SKM-1 treated with dmso at 0.1 percent for 144 hours (cell line): ENCODE results near the gene LCE1D.

ENCODE experiments used
- DNase-seq: peaks from one replicate; lab custom pipeline; 2025; ENCODE audit not compliant: unreplicated experiment; lab: John Stamatoyannopoulos, UW

Gene LCE1D, protein sequence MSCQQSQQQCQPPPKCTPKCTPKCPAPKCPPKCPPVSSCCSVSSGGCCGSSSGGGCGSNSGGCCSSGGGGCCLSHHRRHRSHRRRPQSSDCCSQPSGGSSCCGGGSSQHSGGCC

DNA sequence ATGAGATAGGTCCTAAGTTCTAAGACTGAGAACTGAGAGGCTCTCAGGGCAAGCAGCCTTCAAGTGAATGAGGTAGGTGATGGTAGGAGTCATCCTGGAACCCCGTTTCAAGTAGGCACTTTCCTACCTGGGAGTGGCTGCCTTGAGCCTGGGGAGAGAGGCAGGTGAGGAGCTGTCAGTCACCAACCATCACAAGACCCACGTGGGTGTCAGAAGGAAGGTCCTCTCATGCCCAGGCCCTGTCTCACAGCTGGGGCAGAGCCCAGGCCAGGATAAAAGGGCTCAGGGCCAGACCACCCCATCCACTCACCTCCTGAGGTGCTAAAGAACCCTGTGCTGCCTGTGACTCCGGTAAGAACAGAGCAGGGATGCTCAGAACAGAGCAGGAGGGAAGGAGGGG lies at the start of gene LCE1D:
Gene LCE1D, plus strand, starts transcription at position 301 of the 400 bp plus-strand sequence. CDS start 1,074 bp downstream, outside the sequence.
- no peak for DNase-seq

DNA sequence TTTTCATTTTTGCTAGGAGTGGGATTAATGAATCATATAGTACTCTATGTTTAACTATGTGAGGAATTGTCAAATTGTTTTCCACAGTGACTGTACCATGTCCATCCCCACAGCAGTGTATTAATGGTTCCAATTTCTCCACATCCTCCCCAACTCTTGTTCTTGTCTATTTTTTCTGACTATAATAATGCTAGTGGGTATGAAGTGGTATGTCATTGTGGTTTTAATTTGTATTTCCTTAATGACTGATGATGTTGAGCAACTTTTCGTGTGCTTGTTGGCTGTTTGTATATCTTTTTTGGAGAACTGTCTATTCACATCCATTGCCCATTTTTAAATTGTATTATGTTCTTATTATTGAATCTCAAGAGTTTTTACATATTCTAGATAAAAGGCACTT lies 48.7 kb upstream of the LCE1D start:
- no peak for DNase-seq

DNA sequence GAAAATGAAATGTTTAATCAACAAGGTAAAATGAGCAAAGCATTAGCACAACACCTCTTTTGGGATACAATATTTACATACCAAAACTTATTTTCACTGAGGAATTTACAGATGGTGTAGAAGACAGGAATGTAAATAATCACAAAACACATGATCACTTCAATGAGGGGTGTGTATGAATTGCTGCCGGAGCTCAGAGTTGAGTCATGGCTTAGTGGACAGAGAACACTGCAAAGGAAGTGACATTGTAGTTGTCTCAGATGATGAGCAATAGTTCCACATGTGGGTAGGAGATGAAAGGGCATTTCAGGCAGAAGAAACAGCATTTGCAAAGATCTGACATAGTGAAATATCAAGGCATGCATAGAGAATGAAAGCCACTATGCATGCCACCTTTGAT lies 44.3 kb upstream of the LCE1D start:
- DNase-seq = no peak

DNA sequence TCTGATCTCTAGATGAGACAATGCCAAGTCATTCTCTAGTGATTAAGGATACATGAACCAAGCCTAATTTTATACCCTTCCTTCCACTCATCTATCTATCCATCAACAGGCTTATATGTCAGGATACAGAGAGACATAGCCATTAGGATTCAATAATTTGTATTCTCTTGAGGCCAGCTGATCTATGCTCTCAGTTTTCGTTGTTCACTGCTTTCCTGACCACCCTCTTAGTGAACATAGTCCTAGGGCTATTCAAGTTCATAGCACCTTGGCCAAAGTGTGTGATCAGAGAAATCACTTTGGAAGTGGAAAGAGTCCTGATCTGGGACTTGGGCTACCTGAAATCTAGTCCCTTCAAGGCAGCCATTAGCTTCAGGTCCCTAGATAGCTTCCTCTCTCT lies 42.9 kb upstream of the LCE1D start:
- no peak for DNase-seq

DNA sequence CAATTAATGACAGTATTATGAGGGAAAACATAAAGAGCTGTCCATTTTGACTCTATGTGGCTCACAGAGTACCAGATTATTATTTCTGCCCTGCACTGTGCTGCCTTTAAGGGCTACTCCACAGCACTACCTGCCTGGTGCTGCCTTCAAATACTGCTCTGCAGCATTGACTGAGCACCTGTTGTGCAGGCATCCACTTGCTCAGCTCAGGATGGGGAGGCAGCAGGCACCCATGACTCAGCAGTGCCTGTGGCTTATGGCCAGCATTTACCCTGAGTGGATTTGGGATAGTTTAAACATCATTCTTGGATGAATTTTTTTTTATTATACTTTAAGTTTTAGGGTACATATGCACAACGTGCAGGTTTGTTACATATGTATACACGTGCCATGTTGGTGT lies 39.6 kb upstream of the LCE1D start:
- no peak for DNase-seq

DNA sequence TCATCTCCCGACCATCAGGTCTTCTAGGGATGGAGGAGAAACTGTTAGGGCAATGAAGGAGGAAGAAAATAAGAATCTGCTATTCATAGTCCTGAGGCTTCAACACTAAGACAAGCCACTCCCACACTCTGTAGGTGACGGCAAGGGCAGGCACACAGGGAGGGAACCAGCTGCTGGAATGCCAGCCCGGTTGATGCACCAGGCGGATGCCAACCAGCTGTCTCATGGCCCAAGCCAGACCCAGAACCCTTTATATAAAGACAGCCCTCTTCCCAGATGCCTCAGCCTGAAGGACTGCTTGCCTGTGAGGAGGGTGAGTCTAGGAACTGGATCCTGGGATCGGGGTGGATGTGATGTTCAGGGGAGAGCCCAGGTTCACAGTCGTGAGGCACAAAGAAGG lies 38.8 kb upstream of the LCE1D start, which contains the start of gene KPRP:
Gene KPRP, plus strand, starts transcription at position 279 of the 400 bp plus-strand sequence. CDS start 1,564 bp downstream, outside the sequence.
- no peak for DNase-seq

DNA sequence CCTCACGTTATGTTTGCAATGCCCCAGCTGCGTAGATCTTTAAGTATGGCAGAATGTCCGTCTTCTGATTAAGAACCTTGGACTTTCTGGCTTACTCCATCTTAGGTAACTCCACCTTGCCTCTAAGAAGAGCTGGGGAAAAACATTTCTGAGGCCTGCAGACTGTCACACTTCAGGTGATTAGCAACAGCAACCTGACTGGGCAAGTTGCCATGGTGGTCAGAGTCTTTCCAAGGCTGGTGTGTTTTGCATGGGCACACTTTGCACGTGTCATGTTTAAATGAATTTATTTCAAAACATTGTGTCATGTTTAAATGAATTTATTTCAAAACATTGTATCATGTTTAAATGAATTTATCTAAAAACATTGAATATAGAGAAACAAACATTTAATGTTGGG lies 37.9 kb upstream of the LCE1D start:
- no peak for DNase-seq

DNA sequence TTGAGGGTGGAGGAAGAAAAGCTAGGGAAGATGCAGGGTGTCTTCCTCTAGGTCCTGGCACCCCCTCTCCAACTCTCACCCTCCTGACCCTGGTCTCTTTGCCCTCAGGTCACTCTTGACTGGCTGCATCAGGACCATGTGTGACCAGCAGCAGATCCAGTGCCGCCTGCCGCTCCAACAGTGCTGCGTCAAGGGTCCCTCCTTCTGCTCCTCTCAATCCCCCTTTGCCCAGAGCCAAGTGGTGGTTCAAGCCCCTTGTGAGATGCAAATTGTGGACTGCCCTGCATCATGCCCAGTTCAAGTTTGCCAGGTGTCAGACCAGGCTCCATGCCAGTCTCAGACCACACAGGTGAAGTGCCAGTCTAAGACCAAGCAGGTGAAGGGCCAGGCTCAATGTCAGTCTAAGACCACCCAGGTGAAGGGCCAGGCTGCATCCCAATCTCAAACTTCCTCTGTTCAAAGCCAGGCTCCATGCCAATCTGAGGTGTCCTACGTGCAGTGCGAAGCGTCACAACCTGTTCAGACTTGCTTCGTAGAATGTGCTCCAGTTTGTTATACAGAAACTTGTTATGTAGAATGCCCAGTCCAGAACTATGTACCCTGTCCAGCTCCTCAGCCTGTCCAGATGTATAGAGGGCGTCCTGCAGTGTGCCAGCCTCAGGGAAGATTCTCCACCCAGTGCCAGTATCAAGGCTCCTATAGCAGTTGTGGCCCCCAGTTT lies 36.9 kb upstream of the LCE1D start:
- no peak for DNase-seq

DNA sequence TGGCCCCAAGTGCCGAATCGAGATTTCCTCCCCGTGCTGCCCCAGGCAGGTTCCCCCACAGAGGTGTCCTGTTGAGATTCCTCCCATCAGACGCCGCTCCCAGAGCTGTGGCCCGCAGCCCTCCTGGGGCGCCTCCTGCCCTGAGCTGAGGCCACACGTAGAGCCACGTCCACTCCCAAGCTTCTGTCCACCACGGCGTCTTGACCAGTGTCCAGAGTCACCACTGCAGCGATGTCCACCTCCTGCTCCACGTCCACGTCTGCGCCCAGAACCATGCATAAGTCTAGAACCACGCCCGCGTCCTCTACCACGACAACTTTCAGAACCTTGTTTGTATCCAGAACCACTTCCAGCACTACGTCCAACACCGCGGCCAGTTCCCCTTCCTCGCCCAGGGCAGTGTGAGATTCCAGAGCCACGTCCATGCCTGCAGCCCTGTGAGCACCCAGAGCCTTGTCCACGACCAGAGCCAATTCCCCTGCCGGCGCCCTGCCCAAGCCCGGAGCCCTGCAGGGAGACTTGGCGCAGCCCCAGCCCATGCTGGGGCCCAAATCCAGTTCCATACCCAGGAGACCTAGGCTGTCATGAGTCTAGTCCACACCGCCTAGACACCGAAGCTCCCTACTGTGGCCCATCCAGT lies 35.9 kb upstream of the LCE1D start:
- DNase-seq = no peak

DNA sequence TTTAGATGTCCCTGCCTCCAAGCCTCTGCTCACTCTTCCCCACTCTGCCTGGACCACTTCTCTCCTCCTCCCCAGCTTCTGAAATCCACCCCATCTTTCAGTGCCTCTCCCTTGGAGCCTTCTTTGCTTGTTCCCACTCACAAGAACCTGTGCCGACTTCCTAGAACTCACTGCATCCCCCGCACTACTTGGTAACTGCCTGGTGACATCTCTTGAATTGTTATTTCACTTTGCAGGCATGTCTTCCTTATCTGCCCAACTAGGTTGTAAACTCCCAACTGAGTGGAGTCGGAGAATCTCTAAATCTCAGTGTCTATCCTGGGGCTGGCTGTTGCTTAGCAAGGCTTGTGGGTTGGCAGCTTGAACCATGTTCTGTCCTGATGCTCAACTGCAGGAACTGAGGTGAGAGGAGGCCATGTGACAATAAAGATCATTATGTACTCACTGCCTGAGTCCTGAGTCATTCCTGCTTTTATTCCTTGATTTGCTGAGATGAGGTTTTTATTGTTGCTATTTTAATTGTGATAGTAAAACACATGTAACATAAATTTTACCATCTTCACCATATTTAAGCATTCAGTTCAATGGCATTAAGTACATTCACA lies 34.8 kb upstream of the LCE1D start:
- DNase-seq = no peak

DNA sequence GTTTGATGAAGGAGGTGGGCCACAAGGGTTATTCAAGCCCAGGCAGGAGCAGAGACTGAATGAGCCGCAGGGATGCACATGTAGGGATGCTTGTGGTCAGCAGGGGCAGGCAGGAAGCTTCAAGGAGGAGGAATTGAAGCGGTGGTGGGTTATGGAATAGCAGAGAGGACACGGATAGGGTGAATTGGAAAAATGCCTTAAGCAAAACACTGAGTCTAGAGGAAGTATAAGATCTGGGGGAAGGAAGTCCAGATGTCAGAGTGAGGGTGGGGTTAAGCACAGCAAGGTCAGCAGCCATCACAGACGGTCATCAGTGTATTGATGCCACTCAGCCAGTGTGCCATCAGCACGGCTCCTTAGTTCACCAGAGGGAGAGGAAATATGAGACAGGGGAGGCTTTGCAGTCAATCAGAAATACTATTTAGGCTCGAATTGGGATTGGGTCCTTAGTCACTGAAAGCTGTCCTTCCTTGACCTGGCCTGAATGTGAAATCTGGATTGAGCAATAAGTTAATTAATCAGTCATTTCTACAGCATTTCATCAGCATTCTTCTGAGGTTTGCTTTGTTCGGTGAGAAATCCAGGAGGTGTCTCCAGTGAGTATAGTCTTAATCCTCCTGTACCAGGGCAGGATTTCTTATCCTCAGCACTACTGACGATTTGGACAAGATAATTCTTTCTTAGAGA lies 27.5 kb upstream of the LCE1D start:
- DNase-seq = no peak

DNA sequence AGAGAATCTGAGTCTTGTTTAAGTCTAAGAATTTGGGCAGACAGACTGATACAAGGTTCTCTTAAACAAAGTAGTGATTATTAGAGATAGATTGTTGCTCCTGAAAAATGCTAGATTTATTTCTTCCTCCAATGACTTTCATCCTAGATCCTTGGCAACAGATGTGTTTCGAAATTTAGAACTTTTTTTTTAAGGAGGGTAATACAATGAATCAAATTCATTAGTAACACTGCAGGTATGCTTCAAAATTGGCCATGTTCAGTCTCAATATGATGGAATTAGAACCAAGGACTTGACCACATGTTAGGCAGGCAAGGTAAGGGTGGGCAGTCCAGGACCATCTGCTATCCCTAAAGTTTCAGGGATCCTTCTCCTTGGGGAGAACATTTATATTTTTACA lies 26.1 kb upstream of the LCE1D start:
- DNase-seq = no peak

DNA sequence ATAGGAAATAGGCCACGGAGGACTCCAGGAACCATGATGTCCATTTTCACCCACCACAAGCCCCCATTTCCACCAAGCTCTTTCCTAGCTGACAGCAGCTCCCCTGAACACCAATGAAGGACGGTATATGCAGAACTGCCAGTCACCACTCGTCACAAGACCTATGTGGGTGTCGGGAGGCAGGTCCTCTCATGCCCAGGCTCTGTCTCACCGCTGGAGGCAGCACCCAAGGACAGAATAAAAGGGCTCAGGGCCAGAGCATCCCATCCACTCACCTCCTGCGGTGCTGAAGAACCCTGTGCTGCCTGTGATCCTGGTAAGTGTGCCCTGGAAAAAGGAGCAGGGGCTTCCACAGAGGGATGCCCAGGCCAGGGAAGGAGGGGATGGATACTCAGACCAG lies 21.6 kb upstream of the LCE1D start, which contains the start of gene LCE1F:
Gene LCE1F, plus strand, starts transcription at position 266 of the 400 bp plus-strand sequence. CDS start 1,232 bp downstream, outside the sequence.
- no peak for DNase-seq

DNA sequence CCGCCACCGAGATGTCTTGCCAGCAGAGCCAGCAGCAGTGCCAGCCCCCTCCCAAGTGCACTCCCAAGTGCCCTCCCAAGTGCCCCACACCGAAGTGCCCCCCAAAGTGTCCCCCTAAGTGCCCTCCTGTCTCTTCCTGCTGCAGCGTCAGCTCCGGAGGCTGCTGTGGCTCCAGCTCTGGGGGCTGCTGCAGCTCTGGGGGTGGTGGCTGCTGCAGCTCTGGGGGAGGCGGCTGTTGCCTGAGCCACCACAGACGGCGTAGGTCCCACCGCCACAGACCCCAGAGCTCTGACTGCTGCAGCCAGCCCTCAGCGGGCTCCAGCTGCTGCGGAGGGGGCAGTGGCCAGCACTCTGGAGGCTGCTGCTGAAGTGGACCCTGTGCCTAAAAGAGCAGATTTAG lies 20.2 kb upstream of the LCE1D start:
- no peak for DNase-seq

DNA sequence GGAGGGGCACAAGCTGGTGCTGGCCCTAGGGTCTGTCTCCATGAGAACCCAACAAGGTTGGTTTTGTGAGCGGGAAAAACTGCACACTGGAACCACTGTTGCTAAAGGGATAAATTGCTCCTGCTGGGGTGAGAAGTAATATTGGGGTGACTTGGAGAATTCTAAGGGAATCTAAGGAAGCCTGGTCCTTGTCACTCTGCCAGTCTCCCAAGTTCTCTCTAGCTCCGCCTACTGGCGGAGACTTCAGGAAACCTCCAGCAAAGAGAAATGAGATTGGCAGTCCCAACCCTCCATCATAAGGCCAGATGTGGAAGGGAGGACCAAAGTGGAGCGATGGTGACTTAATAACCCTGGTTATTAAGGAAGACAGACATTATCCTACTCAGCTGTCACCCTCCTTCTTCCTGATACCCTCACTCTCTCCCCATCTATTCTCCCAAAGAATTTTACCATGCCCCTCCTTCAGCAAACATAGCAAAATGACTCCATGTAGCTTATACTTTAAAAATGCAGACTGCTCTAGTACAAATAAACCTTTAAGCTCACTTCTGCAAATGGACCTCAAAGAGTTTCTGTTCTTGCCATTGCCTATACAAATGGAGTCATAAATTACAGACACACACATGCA lies 18.9 kb upstream of the LCE1D start:
- DNase-seq = no peak

DNA sequence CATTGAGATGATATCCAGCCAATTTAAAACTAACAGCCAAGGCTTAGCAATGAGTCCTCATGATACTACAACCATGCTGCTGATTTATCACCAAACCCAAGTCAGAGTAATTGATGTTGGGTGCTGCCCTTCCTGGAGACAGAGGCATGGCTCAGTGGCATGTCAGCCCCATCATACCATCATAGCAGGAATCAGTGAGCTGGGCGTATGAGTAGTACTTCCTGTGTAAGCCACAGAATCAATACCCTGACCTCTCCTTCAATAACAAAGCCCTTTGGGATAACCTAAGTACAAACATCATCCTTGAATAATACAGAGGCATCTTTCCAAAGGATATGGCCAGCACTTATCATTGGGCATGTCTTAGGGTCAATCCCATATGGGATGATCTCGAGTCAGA lies 13.4 kb upstream of the LCE1D start:
- no peak for DNase-seq

DNA sequence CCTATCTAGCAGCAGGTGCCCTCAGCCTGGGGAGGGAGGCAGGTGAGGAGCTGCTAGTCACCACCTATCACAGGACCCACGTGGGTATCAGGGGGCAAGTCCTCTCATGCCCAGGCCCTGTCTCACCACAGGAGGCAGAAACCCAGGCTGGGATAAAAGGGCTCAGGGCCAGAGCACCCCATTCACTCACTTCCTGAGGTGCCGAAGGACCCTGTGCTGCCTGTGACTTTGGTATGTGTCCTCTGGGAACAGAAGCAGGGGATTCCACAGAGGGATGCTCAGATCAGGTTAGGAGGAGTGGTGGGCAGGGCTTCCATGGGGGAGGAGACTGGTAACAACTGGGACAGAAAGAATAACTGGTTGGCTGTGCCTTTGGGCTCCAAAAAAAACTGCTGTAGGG lies 10.4 kb upstream of the LCE1D start, which contains the start of gene LCE1E:
Gene LCE1E, plus strand, starts transcription at position 181 of the 400 bp plus-strand sequence. CDS start 1,043 bp downstream, outside the sequence.
- DNase-seq = no peak

DNA sequence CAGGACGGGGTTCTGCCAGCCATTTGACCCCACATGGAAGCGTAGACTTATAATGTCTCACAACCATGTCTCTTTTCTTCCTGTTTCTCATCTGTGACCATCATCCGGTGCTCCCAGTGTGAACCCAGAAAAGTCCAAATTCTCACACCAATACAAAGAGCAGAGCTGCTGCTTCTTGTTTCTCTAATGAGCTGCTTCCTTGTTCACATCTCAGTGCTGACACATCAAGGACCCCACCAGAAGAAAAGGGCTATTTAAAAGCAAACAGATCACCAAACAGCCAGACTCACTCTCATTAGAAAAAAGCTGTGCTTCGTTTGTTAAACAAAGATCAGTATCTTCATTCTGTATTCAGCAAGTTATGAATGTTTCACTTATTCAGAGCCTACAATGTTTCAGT lies 835 bp upstream of the LCE1D start:
- DNase-seq = no peak

DNA sequence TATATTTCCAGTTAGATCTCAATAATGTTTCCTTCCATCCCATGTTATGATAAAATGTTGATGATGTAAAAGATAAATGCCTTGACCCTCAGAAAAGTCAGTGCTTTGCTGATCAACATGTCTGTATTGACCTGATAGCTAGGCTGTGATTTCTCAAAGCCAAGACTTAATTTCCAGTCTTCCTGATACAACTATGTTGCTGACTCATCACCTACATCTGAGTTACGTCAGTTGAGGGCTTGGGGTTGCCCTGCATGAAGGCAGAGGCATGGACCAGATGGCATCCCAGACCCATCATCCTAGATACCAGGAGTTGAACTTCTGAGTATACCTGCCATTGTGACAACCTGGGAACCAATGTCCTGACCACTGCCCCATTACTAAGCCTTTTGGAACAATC lies 4.8 kb downstream of the LCE1D start:
- DNase-seq = no peak

DNA sequence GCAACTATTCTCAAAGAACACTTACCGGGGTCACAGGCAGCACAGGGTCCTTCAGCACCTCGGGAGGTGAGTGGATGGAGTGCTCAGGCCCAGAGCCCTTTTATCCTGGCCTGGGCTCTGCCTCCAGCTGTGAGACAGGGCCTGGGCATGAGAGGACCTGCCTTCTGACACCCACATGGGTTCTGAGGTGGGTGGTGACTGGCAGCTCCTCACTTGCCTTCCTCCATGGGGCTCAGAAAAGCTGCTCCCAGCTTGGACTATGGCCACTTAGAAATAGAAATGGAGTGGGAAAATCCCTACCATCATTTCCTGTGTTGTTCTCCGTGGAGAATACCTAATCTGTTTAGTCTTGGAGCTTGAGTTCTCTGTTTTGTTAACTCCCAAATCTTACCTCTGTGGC lies 10.1 kb downstream of the LCE1D start, which contains the start of gene LCE1C:
Gene LCE1C, minus strand, starts transcription at position 76 of the 400 bp plus-strand sequence. CDS start 1,173 bp downstream, outside the sequence.
- DNase-seq = no peak

DNA sequence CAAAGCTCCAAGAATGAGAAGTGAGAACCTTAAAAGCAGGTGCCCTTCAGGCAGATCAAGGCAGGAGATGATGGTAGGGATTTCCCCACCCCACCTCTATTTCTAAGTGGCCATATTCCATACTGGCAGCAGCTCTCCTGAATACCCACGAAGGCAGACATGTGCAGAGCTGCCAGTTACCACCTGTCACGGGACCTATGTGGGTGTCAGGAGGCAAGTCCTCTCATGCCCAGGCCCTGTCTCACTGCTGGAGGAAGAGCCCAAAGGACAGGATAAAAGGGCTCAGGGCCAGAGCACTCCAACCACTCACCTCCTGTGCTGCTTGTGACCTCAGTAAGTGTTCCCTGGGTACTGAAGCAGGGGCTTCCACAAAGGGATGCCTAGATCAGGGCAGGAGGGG lies 14.5 kb downstream of the LCE1D start:
- no peak for DNase-seq
